Mucosa of stomach (tissue), 1 donor: ENCODE measurements around the gene HSD17B3.
"Not testable (repeated sequence)": the region's sequence is repeated elsewhere in the genome, so short reads cannot be mapped to it uniquely, and the experiment has no call there.

Experiments
- H3K27me3 ChIP-seq: one replicate; pipeline ENCODE4 v1.7.0; 2013; ENCODE audit warnings: mild to moderate bottlenecking, low read length; ENCODE audit not compliant: control insufficient read depth, insufficient read depth
- H3K36me3 ChIP-seq: one replicate; pipeline ENCODE4 v1.7.0; 2013; ENCODE audit warnings: low read length; ENCODE audit not compliant: control insufficient read depth, insufficient read depth
- H3K4me1 ChIP-seq: one replicate; pipeline ENCODE4 v1.7.0; 2013; ENCODE audit warnings: mild to moderate bottlenecking, low read length; ENCODE audit not compliant: control insufficient read depth, insufficient read depth
- H3K4me3 ChIP-seq: one replicate; pipeline ENCODE4 v1.7.0; 2013; ENCODE audit warnings: low read length
- H3K9ac ChIP-seq: one replicate; pipeline ENCODE4 v1.7.0; 2013; ENCODE audit warnings: mild to moderate bottlenecking, low read length, moderate library complexity
- H3K9me3 ChIP-seq: one replicate; pipeline ENCODE4 v1.7.0; 2013; ENCODE audit warnings: mild to moderate bottlenecking, low read length, moderate library complexity; ENCODE audit not compliant: control insufficient read depth
- donor health status: Pancreatic carcinoma.

HSD17B3 gene

DNA sequence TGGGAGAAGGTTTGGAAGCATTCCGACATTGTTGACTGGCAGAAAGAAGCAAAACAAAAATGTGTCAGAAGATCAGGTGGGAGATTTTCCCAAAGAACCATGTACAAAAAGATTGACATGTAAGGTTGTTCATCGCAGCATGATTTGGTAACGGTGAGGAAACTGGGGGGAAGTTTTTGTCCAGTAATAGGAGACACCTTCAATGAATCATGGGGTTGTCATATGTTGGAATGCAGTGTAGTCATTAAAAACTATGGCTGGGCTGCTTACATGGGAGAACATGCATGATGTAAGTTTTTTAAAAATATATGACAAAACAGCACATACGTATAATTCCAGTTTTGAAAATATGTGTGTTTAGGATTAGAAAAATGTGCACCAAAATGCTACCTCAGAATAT lies 50.5 kb downstream of the HSD17B3 start:
- no peak overlapping the region for H3K9ac ChIP-seq
- no peaks in the 10 kb centered on the region for H3K4me1 ChIP-seq
- H3K36me3 ChIP-seq = no peaks in the 10 kb centered on the region
- H3K9me3 ChIP-seq = no peaks in the 10 kb centered on the region
- H3K4me3 ChIP-seq = no peak overlapping the region
- H3K27me3 ChIP-seq = no peaks in the 10 kb centered on the region

DNA sequence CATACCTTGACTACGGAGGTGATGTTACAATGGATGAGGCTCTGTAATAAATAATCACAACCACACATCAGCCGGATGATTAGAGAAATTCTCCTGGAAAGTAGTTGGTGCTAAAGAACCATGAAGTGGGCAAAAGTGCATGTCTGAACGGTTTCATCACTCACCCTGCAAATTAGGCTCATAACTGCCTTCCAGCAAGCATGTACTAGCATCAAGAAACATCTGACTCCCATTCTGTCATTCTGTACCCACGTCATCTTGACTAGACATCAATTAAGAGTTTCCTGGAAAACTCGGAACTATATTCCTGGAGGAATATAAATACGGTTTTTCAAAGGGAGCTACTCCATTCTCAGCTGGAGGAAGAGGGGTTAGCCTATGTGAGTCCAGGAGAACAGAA lies 52.2 kb downstream of the HSD17B3 start:
- H3K27me3 ChIP-seq = no peaks in the 10 kb centered on the region
- H3K36me3 ChIP-seq = no peaks in the 10 kb centered on the region
- no peaks in the 10 kb centered on the region for H3K9me3 ChIP-seq
- no peaks in the 10 kb centered on the region for H3K4me1 ChIP-seq
- H3K4me3 ChIP-seq = no peak overlapping the region
- no peak overlapping the region for H3K9ac ChIP-seq

DNA sequence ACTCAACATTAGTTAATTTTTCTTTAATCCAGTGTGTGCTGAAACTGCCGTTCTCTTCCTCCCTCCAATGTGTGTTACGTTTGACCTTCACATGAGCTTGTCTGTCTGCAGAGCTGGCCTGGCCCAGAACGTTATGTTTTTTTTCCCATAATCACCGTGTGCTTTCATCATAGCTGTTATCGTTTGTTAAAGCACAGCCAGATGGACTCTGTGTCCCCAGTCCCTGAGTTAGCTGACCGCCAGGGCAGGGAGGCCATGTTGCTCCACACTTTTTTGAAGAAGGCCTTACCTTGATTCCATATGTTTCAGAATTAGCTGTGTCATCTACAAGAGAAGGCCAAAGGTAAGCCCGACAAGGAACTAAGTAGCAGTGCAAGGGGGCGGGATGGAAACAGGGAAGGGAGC lies 55.7 kb downstream of the HSD17B3 start:
- Histone ChIP-seq H3K36me3 (no peaks in the 10 kb centered on the region), H3K4me3 (no peak overlapping the region), H3K27me3 (no peaks in the 10 kb centered on the region)

DNA sequence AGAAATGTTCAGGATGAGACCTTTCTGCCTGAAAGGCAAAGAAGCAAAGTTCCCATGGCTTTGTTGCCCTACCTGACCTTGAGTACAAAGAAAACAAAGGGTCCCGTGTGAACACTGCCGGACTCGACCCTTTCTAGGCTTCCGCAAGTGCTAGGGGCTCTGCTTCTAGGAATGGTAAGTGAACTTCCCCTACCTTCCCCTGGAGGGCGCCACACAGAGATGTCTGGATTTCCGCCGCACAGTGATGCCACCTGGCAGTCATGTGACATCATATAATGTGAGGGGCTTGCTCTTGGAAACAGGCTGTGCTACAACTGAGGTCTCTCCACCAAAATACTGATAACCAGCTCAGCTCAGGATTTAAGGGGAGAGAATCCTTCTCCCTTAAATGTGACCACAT lies 56.6 kb downstream of the HSD17B3 start:
- Histone ChIP-seq H3K27me3 (no peaks in the 10 kb centered on the region), H3K4me3 (no peak overlapping the region), H3K36me3 (no peaks in the 10 kb centered on the region), H3K9ac (no peak overlapping the region), H3K4me1 (no peaks in the 10 kb centered on the region), H3K9me3 (no peaks in the 10 kb centered on the region)

More for the DNA sequence above, 55.7 kb downstream of the HSD17B3 start:
- Histone ChIP-seq H3K4me1 (no peaks in the 10 kb centered on the region), H3K9me3 (no peaks in the 10 kb centered on the region), H3K9ac (no peak overlapping the region)

DNA sequence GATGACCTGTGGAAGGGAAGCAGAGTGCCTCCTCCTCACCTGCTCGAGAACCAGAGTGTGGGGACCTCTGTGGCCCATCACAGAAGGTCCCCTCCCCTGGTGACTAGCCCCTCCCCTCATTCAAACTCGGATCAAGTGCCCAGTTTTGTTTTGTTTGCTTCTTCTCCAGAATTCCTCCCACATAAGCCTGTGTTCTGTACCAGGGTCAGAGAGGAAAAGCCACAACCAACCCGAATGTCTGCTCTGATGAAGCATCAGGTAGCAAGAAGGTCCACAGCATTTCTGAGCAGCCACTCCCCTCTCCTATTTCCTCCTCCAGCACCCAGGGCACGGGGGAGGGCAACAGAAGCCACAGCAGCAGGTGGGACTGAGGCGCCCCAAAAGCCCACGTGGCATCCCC lies 58.2 kb downstream of the HSD17B3 start:
- H3K4me1 ChIP-seq = no peaks in the 10 kb centered on the region
- no peak overlapping the region for H3K9ac ChIP-seq
- no peak overlapping the region for H3K4me3 ChIP-seq
- H3K9me3 ChIP-seq = no peaks in the 10 kb centered on the region
- no peaks in the 10 kb centered on the region for H3K27me3 ChIP-seq
- H3K36me3 ChIP-seq = no peaks in the 10 kb centered on the region

DNA sequence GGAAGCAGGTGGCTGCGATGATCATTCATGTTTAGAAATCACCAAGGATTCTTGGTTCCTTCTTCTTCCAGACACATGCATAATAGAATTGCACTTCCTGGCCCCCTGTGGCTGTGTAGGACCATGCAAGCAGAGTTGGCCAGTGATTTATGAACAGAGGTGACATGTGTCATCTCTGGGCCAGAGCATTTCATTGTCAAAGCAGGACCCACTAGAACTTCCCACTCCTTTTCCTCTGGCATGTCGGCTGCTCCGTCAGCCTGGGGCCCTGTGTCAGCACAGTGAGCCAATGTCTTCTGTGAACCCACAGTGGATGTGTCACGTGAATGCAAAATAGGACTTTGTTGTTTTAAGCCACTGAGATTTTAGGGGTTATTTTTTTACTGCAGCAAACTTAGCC lies 59.2 kb downstream of the HSD17B3 start:
- Histone ChIP-seq H3K9ac (no peak overlapping the region), H3K9me3 (no peaks in the 10 kb centered on the region), H3K36me3 (no peaks in the 10 kb centered on the region), H3K27me3 (no peaks in the 10 kb centered on the region), H3K4me3 (no peak overlapping the region), H3K4me1 (no peaks in the 10 kb centered on the region)

DNA sequence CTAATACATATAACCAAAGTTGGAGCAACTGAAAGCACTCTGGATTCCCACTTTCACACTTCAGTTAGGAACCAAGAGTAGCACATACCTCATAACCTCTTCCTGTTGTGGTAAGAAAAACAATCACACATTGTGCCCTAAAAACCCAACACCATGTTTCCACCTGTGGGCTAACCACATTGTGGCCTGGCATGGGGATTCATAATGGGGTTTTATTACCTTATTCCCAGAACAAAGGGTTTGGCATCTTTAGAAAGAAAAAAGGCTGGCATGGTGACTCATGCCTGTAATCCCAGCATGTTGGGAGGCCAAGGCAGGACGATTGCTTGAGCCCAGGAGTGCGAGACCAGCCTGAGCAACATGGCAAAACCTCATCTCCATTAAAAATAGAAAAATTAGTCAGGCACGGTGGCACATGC lies 60.6 kb downstream of the HSD17B3 start:
- Histone ChIP-seq H3K9me3 (no peaks in the 10 kb centered on the region), H3K36me3 (no peaks in the 10 kb centered on the region), H3K9ac (no peak overlapping the region), H3K4me3 (no peak overlapping the region), H3K27me3 (no peaks in the 10 kb centered on the region), H3K4me1 (no peaks in the 10 kb centered on the region)

DNA sequence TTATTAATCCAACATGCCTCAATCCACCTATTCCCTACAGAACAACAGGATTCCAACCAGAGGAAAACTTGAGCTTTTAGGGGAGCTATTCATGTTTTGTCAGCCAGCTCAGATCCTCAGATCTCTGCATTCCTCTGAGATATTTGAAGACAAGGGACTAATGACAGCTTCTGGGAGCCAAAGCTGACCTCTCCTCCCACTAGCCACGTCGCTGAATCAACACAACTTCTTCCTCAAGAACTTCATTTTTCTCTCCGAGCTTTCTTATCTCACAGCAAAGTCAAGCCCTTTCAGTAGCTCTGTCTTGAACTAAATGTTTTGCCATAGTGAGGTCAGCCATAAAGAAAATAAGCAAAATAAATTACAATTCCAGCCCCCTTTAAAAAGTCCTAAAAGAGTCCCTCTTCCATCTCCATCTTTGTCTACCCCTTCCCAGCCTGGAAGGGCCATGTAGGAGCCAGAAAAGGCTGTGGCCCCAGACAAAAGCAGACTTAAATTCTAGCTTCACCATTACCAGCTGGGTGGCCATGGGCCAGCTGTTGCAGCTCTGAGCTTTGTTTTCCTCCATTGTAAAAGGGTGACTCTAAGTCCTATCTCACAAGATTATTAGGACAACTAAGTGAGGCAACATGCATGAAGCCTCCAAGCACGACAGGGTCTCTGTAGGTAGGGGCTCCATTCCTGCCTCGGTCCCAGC lies 65.0 kb downstream of the HSD17B3 start:
- Histone ChIP-seq H3K9ac (no peak overlapping the region), H3K27me3 (no peaks in the 10 kb centered on the region), H3K4me1 (no peaks in the 10 kb centered on the region), H3K9me3 (no peaks in the 10 kb centered on the region), H3K4me3 (no peak overlapping the region), H3K36me3 (no peaks in the 10 kb centered on the region)

DNA sequence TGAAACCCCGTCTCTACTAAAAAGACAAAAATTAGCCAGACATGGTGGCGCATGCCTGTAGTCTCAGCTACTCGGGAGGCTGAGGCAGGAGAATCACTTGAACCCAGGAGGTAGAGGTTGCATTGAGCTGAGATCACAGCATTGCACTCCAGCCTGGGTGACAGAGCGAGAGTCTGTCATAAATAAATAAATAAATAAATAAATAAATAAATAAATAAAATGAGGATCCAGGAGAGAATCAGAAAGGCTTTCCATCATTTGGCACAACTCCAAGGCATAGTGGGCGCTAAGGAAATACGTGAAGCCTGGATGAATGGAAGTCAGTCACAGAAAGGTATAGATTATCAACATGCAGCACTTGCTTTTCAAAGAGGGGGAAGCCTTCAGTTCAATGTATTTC lies 65.6 kb downstream of the HSD17B3 start:
- not testable (repeated sequence) for H3K4me3 ChIP-seq, H3K9me3 ChIP-seq, H3K9ac ChIP-seq, H3K36me3 ChIP-seq, H3K4me1 ChIP-seq, H3K27me3 ChIP-seq

DNA sequence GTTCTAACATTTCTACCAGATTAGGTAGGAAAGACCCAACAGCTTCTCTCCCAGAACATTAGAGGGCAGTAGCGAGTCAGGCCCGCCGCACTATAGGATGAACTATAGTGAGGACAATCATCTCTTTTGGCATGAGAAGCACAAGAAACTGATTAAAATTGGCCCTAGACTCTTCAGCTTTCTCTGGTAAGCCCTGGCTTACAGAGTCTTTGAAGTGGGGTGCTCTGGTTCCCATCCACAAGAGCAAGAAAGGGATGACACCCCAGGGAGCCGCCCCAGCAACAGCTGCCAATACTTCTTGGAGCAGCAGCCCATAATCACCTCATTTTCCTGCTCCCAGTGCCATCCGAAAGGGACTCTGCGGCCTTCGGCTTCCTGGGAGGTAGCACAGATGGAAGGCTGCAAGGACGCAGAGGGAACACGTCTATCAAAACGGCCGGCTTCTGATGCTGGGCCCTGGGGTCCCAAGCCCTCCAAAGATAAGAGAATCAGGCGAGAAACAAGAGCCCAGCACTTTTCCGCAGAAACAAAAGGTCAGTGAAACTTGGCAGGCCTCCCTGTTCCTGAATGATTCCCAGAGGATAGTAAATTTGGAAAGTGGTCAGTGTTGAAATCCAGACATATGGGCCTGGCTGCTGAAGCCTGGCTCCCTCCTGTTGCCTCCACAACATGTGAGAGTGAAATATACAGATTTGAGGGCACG lies 69.3 kb downstream of the HSD17B3 start:
- H3K9me3 ChIP-seq = no peaks in the 10 kb centered on the region
- H3K4me3 ChIP-seq = no peak overlapping the region
- H3K4me1 ChIP-seq = no peaks in the 10 kb centered on the region
- H3K9ac ChIP-seq = no peak overlapping the region
- H3K27me3 ChIP-seq = no peaks in the 10 kb centered on the region
- no peaks in the 10 kb centered on the region for H3K36me3 ChIP-seq

DNA sequence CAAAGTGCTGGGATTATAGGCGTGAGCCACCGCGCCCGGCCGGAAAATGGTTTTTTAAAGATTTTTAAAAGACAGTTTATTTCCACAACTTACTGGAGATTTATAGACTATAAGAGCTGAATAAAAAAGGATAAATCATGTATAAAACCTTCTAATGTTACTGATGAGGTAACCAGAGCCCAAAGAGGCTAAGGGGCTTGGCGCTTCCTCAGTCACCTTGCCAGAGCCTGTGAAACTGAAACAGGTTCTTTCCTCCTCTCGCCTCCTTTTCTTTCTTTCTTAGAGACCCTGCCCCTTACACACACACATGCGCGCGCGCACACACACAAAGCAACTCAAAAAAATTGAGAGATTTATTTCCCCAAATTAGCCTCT lies 69.8 kb downstream of the HSD17B3 start:
- H3K9ac ChIP-seq = no peak overlapping the region
- no peaks in the 10 kb centered on the region for H3K36me3 ChIP-seq
- H3K4me1 ChIP-seq = no peaks in the 10 kb centered on the region
- no peaks in the 10 kb centered on the region for H3K27me3 ChIP-seq
- H3K9me3 ChIP-seq = no peaks in the 10 kb centered on the region
- no peak overlapping the region for H3K4me3 ChIP-seq

DNA sequence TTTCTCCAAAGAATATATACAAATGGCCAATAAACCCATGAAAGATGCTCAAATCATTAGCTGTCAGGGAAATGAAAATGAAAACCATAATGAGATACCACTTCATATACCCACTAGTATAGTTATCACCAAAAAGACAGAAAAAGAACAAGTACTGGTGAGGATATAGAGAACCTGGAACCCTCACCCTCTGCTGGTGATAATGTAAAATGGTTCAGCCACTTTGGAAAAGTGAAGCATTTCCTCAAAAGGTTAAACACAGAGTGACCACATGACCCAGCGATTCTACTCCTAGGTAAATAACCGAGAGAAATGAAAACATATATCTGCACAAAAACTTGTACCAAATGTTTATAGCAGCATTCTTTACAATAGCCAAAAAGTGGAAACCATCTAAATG lies 72.0 kb downstream of the HSD17B3 start:
- H3K36me3 ChIP-seq = no peaks in the 10 kb centered on the region
- H3K4me3 ChIP-seq = no peak overlapping the region
- no peaks in the 10 kb centered on the region for H3K4me1 ChIP-seq
- no peaks in the 10 kb centered on the region for H3K9me3 ChIP-seq
- H3K27me3 ChIP-seq = no peaks in the 10 kb centered on the region
- H3K9ac ChIP-seq = no peak overlapping the region
